K562 (cell line): ENCODE results near the gene INTS2. TPM values are rescaled to one million over a fixed set of nuclear protein-coding genes. Genes with fewer than 3 reads are reported as not detected.
A peak's percentile ranks its signal among the peaks of the same experiment; 100 is the strongest.

Source experiments
- CBX1 ChIP-seq: sonication (generic); IDR thresholded peaks from 2 replicates; pipeline ENCODE4 v1.6.1; 2016; ENCODE audit warnings: antibody characterized with exemption, low read depth, mild to moderate bottlenecking
- CREBBP ChIP-seq: IDR thresholded peaks from one replicate; pipeline ENCODE4 v1.6.1; 2012; ENCODE audit warnings: low read depth, mild to moderate bottlenecking, control low read depth, inconsistent platforms, low read length
- DNMT1 ChIP-seq: fragments of 450-650 bp; IDR thresholded peaks from 2 replicates; pipeline ENCODE4 v1.6.1; 2016; ENCODE audit warnings: antibody characterized with exemption, mild to moderate bottlenecking
- FOXM1 ChIP-seq, 2 experiments: fragments of 450-650 bp in 1 of 2; sonication (generic) in 1 of 2; formaldehyde crosslinking in 1 of 2; IDR thresholded peaks; 2 replicates each; pipeline versions ENCODE4 v1.6.1 to v1.9.0; 2017 to 2022; ENCODE audit warnings: low read depth in 2 of 2, mild to moderate bottlenecking in 2 of 2, missing genetic modification reagents in 1 of 2, moderate library complexity in 1 of 2
- JUN ChIP-seq, 2 experiments: sonication (generic) in 1 of 2; formaldehyde crosslinking in 1 of 2; IDR thresholded peaks; 2 replicates each; pipeline versions ENCODE4 v1.6.1 to v1.8.0; 2012 to 2022; ENCODE audit warnings: borderline replicate concordance in 2 of 2, mild to moderate bottlenecking in 2 of 2, improper control_type of control experiment in 1 of 2, low read depth in 1 of 2, low read length in 1 of 2, missing genetic modification reagents in 1 of 2
- NFIX ChIP-seq: fragments of 250-450 bp; sonication (Bioruptor Pico); IDR thresholded peaks from 2 replicates; pipeline ENCODE4 v1.4.0; 2020; ENCODE audit warnings: low read depth, mild to moderate bottlenecking, moderate library complexity
- PHF8 ChIP-seq: fragments of 200-600 bp; sonication (generic); IDR thresholded peaks from 2 replicates; pipeline ENCODE4 v1.6.1; 2012; ENCODE audit warnings: mixed run types, mild to moderate bottlenecking, inconsistent platforms, low read length, moderate library complexity, borderline replicate concordance
- PTBP1 ChIP-seq: fragments of 200-400 bp; formaldehyde crosslinking; IDR thresholded peaks from 2 replicates; pipeline ENCODE4 v1.6.1; 2017; ENCODE audit warnings: low read depth, low read length
- RB1 ChIP-seq: fragments of 450-650 bp; IDR thresholded peaks from 2 replicates; pipeline ENCODE4 v1.6.1; 2017; ENCODE audit warnings: low read depth, mild to moderate bottlenecking
- RCOR1 ChIP-seq, 2 experiments: IDR thresholded peaks; 2 replicates each; pipeline ENCODE4 v1.6.1; 2012; ENCODE audit warnings: low read depth in 2 of 2, low read length in 2 of 2, borderline replicate concordance in 1 of 2, improper control_type of control experiment in 1 of 2
- SLC30A9 ChIP-seq: fragments of 250-450 bp; sonication (Bioruptor Pico); IDR thresholded peaks from 2 replicates; pipeline ENCODE4 v1.8.0; 2022; ENCODE audit warnings: mild to moderate bottlenecking, moderate library complexity
- SMARCA4 ChIP-seq: fragments of 450-650 bp; IDR thresholded peaks from 2 replicates; pipeline ENCODE4 v1.6.1; 2016
- TEAD4 ChIP-seq, 2 experiments: sonication (generic) in 1 of 2; formaldehyde crosslinking in 1 of 2; IDR thresholded peaks; 2 replicates each; pipeline versions ENCODE4 v1.6.1 to v1.8.0; 2012 to 2022; ENCODE audit warnings: borderline replicate concordance in 1 of 2, inconsistent platforms in 1 of 2, low read length in 1 of 2, mild to moderate bottlenecking in 1 of 2, missing genetic modification reagents in 1 of 2
- ZNF239 ChIP-seq: fragments of 250-450 bp; sonication (Bioruptor Pico); IDR thresholded peaks from 2 replicates; pipeline ENCODE4 v1.4.0; 2020; ENCODE audit warnings: mild to moderate bottlenecking
- ZNF24 ChIP-seq: fragments of 450-650 bp; IDR thresholded peaks from 2 replicates; pipeline ENCODE4 v1.6.1; 2016
- ZNF263 ChIP-seq: sonication (generic); formaldehyde crosslinking; IDR thresholded peaks from 2 replicates; pipeline ENCODE4 v1.8.0; 2022; ENCODE audit warnings: mild to moderate bottlenecking, missing genetic modification reagents, borderline replicate concordance
- polyA plus RNA-seq, 8 experiments: library from polyadenylated mRNA; depleted of rRNA in 4 of 8; stranded (reverse) in 5 of 8; unstranded in 3 of 8; fragments of >200 nt; fragmentation: Nextera tagmentation in 2 of 8; fragmentation: Illumina TruSeq in 1 of 8; extraction: Ambion mirVana in 2 of 8; extraction: Trizol in 1 of 8; gene quantifications; 2 replicates each; pipeline versions ENCODE4 v1.2.1 to v1.2.3, GENCODE V29; 2011 to 2014; ENCODE audit warnings: inconsistent platforms in 1 of 8, missing spikeins in 1 of 8
- total RNA-seq, 7 experiments: library from RNA; depleted of rRNA in 6 of 7; stranded (reverse); fragments of >200 nt in 6 of 7; fragmentation: Illumina TruSeq in 2 of 7; extraction: Trizol in 2 of 7; gene quantifications; 2 replicates each; pipeline versions ENCODE4 v1.2.1 to v1.2.3, GENCODE V29; 2011 to 2021; ENCODE audit warnings: low replicate concordance in 1 of 7
- TF ChIP-seq, protein P1 (sequence below): sonication (generic); formaldehyde crosslinking; IDR thresholded peaks from 2 replicates; pipeline ENCODE4 v1.8.0; 2022; ENCODE audit warnings: mild to moderate bottlenecking, missing genetic modification reagents, borderline replicate concordance
- TF ChIP-seq, protein P2 (sequence below): fragments of 450-650 bp; IDR thresholded peaks from 2 replicates; pipeline ENCODE4 v1.6.1; 2014; ENCODE audit warnings: low read depth, mild to moderate bottlenecking, moderate library complexity, borderline replicate concordance
- TF ChIP-seq, protein P3 (sequence below), 2 experiments: IDR thresholded peaks; 2 replicates each; pipeline ENCODE4 v1.6.1; 2012; ENCODE audit warnings: improper control_type of control experiment in 2 of 2, low read depth in 2 of 2, low read length in 2 of 2, borderline replicate concordance in 1 of 2

Gene INTS2
- total and polyA plus RNA-seq, 9 of the 15 experiments (the other 6 are each of a cell fraction or from before 2014, with no cell fraction given) = 4.8 to 24.7 (median 12.8) TPM

DNA sequence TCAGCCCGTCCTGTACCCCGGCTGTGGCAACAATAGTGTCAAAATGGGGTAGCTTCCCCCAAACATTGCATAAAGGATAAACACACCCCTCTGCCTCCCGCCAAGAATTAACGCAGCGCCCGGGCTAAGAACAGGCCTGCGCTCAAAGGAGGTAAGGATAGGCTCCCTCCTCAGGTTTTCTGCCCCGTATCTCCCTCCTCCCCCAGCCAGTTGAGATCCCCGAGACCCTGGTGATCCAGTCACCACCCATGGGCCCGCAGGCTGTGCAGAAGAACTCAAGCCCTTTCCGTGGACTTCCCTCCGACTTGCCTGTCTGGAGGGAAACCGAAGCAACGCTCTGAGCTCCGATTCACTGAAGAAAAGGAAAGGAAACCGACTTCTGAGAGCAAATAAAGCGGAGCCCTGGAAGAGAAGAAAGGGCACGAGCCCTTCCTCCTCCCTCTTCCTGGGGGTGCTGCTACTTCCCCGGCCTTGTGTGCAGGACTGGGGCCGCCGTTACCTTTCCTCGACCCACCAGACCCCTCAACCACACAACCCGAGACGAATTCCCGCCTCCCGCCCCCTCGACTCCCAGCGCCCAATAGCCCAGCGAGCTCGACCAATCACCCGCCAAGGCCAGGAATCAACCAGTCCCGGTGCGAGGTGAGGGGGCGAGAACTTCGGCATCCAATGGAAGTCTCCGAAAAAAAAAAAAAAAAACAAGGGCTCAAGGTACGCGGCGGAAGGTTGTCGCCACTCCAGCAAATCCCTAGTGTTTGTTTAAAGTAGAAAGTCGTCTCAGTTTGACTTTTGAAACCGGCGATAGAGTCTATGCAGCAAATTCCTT is 64.6 kb downstream of the INTS2 start, which contains the start of gene BRIP1 (continued):
- TF ChIP-seq, protein P1, sequence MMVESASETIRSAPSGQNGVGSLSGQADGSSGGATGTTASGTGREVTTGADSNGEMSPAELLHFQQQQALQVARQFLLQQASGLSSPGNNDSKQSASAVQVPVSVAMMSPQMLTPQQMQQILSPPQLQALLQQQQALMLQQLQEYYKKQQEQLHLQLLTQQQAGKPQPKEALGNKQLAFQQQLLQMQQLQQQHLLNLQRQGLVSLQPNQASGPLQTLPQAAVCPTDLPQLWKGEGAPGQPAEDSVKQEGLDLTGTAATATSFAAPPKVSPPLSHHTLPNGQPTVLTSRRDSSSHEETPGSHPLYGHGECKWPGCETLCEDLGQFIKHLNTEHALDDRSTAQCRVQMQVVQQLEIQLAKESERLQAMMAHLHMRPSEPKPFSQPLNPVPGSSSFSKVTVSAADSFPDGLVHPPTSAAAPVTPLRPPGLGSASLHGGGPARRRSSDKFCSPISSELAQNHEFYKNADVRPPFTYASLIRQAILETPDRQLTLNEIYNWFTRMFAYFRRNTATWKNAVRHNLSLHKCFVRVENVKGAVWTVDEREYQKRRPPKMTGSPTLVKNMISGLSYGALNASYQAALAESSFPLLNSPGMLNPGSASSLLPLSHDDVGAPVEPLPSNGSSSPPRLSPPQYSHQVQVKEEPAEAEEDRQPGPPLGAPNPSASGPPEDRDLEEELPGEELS (CRISPR knock-in tag) = no peak
- TF ChIP-seq, protein P2, sequence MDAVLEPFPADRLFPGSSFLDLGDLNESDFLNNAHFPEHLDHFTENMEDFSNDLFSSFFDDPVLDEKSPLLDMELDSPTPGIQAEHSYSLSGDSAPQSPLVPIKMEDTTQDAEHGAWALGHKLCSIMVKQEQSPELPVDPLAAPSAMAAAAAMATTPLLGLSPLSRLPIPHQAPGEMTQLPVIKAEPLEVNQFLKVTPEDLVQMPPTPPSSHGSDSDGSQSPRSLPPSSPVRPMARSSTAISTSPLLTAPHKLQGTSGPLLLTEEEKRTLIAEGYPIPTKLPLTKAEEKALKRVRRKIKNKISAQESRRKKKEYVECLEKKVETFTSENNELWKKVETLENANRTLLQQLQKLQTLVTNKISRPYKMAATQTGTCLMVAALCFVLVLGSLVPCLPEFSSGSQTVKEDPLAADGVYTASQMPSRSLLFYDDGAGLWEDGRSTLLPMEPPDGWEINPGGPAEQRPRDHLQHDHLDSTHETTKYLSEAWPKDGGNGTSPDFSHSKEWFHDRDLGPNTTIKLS = no peak; the same call in 1 of the 2 replicates
- TF ChIP-seq CBX1 (peak; percentile 62; the same call in 1 of the 2 replicates), JUN (IDR thresholded peaks at IDR 0.05; ENCODE audit: borderline replicate concordance, low read depth, low read length) (peak; percentile 29; the same call in 1 of the 2 replicates), JUN (CRISPR knock-in tag; IDR thresholded peaks at IDR 0.05; ENCODE audit: borderline replicate concordance) (no peak), RCOR1 (IDR thresholded peaks at IDR 0.05; ENCODE audit: borderline replicate concordance in 1 of 2, low read depth in 2 of 2, low read length in 2 of 2) (peak in 1 of 2 experiments; percentile 29; a peak in 1 of 4 replicates), ZNF239 (CRISPR knock-in tag) (no peak), FOXM1 (IDR thresholded peaks at IDR 0.05; ENCODE audit: low read depth) (peak; percentile 76), FOXM1 (CRISPR knock-in tag; IDR thresholded peaks at IDR 0.05; ENCODE audit: low read depth) (peak; percentile 77; the same call in 1 of the 2 replicates), ZNF24 (no peak), PTBP1 (no peak), NFIX (no peak), CREBBP (no peak), ZNF263 (CRISPR knock-in tag) (0 out of 2 replicates have a peak, but pooled peaks have one; percentile 19), RB1 (peak; percentile 61; the same call in 1 of the 2 replicates), DNMT1 (no peak), SMARCA4 (no peak), SLC30A9 (CRISPR knock-in tag) (no peak), PHF8 (peak; percentile 90), TEAD4 (IDR thresholded peaks at IDR 0.05; ENCODE audit: low read length) (no peak; the same call in 1 of the 2 replicates), TEAD4 (CRISPR knock-in tag; IDR thresholded peaks at IDR 0.05; ENCODE audit: borderline replicate concordance) (no peak)
- TF ChIP-seq, protein P3, sequence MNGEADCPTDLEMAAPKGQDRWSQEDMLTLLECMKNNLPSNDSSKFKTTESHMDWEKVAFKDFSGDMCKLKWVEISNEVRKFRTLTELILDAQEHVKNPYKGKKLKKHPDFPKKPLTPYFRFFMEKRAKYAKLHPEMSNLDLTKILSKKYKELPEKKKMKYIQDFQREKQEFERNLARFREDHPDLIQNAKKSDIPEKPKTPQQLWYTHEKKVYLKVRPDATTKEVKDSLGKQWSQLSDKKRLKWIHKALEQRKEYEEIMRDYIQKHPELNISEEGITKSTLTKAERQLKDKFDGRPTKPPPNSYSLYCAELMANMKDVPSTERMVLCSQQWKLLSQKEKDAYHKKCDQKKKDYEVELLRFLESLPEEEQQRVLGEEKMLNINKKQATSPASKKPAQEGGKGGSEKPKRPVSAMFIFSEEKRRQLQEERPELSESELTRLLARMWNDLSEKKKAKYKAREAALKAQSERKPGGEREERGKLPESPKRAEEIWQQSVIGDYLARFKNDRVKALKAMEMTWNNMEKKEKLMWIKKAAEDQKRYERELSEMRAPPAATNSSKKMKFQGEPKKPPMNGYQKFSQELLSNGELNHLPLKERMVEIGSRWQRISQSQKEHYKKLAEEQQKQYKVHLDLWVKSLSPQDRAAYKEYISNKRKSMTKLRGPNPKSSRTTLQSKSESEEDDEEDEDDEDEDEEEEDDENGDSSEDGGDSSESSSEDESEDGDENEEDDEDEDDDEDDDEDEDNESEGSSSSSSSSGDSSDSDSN (IDR thresholded peaks at IDR 0.05; ENCODE audit: borderline replicate concordance in 1 of 2, low read depth in 2 of 2, low read length in 2 of 2) = peak; percentile 49 to 81; a peak in 1 of 4 replicates
